DMS153 (cell line): ENCODE results near the gene ELFN2.
A peak's percentile ranks its signal among the peaks of the same experiment; 100 is the strongest.

ENCODE experiments used
- DNase-seq: peaks from one replicate; lab custom pipeline; 2025; lab: John Stamatoyannopoulos, UW

Gene ELFN2

GRCh38 chr22:37356922-37357321, 70.4 kb downstream of the ELFN2 start:
- DNase-seq, result no peak

DNA sequence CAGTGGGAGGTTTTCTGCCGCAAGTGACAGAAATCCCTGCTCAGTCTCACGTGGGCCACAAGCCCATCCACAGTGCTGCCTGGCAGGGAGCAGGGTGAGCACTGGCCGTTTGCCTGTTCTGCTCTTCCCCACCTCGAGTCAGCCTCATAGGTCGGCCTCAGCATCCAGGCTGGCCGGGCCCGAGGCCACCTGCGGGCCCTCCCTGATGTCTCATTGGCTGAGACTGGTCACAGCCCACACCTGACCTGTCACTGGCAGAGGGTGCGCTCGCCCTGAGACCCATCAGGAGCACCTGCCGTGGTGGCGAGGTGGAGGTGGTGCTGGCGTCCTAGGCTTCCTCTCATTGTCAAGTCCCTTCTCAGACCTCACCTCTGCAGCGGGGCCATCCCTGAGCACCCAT, 72.1 kb downstream of the ELFN2 start:
- DNase-seq, result no peak

DNA sequence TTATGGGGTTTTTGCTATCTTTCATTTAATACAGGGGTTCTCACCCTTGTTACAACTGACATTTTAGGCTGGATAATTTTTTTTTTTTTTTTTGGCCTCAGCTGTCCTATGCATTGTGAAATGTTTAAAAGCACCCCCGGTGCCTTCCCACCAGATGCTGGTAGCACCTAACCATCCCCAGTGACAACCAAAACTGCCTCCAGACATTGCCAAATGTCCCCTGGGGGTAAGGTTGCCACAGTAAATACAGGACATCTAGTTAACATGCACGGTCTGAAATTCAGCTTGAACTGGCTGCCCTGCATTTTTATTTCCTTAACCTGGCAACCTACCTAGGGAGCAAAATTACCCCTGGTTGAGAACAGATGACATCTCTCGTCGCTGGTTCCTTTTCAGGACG, 72.6 kb downstream of the ELFN2 start:
- no peak for DNase-seq

- DNase-seq, result no peak
Measured at GRCh38 chr22:37354261-37354660, 73.0 kb downstream of the ELFN2 start.

- DNase-seq, result no peak
Measured at GRCh38 chr22:37353839-37354238, 73.4 kb downstream of the ELFN2 start.

DNA sequence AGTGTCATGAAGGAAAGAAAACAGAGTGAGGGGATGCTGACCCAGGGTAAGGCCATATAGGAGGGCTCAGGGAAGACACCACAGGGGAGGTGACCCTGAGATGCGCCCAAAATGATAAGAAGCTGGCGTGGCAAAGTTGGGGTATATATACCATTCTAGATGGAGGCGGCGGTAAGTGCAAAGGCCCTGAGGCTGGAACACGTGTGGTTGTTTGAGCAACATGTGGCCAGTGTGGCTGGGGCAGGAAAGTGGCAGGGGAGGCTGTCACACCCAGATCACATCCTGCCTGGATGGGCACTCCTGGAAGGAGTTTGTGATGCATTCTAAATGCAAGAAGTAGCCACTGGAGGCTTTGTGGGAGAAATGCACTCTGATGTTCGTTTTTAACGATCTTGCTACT, 74.8 kb downstream of the ELFN2 start:
- no peak for DNase-seq

DNA sequence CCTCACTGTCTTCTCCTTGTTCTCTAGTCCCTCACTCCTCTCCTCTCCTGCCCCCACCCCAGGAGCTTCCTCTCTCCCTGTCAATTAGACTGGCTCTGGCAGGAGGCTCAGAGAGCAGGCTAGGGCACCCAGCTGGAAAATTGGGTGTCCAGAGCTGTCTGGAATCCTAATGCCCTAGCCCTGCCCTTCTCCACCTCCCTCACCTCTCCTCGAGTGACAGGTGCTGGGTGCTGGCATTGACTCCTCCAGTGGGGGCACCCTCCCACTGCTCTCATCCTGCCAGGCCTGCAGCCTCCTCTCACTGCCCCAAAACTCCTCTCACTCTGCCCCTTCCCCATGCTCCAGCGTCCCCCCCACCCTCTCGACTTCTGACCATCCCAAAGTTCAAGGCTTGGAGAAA, 76.0 kb downstream of the ELFN2 start:
- DNase-seq, result no peak

- no peak for DNase-seq
Measured at GRCh38 chr22:37349043-37349814, 78.0 kb downstream of the ELFN2 start.

- no peak for DNase-seq
Measured at GRCh38 chr22:37346505-37346895, 80.8 kb downstream of the ELFN2 start.

DNA sequence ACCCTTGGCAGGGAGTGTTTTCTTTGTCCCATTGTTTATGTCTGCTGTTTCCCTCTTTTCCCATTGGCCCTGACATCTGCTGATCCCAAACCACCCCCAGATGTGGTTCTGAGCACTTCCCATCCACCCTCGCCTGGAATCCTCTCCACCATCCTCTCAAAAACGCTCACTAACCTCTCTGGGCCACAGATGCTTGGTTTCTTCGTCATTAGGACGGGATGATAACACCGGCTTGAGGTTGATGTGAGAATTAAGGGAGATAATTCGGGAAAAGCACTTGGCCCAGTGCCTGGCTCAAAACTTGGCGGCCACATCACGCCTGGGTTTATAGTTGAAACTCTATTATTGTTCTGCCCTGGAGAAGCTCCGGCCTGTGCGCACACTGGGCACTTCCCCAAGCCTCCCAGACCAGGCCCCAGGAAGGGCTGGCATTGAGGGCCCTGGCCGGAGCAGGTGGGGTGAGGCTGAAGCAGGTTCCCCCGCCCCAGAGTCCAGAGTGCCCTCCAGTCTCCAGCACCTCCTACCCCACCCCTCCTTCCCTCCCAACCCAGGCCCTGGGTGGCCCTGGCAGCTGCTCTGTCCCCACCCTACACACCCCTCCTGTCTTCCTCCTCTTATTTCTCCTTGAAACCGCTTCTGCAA, 81.3 kb downstream of the ELFN2 start:
- no peak for DNase-seq

DNA sequence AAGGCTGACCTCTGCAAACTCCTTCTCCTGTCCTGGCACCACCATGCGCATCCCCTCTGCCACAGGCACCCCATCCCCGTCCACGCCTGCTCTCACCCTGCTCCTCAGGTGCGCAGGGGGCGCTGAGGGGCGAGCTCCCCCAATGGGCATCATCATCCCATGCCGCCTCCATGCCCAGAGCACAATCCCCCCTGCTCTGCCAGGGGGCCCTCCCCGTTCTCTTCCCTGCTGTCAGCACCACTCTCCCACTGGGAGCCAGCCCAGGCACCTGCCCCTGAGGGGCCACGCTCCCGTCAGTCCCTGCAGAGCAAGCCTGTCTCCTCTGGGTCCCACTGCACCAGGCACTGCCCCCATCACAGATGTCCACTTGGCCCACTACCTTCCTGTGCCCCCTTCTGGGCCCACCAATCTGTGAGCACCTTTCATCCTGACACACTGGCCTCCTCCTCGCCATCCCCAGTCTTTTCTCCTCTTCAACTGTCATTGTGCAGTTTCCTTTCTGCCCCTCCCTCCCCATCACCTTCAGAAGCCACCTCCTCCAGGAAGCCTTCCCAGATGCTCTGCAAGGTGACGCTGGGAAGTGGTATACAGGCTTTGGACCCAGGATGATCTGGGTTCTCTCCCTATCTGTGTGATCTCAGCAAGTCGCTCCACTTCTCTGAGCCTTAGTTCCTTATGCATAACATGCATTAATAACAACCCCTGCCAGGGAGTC, 82.4 kb downstream of the ELFN2 start:
- DNase-seq, result no peak

DNA sequence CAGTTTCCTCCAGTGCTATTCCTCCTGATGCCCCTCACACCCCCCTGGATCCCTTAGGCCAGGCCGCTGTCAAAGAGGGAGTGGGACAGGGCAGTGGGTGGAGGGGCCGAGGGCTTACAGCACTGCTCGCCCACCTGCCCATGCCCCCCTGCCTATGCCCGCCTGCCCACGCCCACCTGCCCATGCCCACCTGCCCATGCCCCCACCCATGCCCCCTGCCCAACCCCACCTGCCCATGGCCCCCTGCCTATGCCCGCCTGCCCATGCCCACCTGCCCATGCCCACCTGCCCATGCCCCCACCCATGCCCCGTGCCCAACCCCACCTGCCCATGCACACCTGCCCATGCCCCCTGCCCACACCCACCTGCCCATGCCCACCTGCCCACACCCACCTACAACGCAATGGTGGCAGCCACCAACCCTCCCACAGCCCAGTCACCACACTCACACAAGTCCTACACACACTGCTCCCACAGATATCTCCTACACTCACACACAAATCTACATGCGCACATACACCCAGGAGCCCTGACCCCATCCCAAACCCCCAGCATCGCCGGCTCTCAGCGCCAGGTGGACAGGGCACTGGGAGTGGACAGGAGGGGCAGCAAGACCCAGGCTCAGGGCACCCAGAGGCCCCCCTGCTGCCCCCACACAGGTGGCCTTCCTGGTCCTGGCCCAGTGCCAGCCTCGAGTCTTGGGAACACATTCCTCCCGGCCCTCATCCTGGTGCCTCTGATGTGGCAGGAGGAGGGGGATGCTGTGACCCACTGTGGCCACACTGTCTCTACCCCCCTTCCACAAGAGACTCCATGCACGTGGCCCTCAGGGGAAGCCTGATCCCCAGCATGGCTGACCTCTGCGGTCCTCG, 83.2 kb downstream of the ELFN2 start:
- no peak for DNase-seq

DNA sequence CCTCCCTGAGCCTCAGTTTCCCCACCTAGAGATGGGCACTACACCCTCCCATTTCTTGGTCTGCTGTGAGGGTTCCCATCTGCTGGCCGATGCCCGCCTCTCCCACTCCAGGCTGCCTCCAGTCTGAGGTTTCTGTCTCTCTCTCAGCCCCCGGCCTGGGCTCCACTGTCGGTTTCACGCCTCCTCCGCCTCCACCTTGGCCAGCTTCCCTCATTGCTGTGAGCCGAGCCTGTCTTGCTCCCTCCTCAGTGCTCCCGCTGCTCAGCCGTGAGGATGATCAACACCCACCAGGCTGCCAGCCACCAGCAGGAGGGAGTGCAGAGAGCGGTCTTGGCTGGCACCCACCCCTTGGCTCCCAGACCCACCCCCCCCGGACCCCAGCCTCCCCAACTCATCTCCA, 83.9 kb downstream of the ELFN2 start:
- no peak for DNase-seq

DNA sequence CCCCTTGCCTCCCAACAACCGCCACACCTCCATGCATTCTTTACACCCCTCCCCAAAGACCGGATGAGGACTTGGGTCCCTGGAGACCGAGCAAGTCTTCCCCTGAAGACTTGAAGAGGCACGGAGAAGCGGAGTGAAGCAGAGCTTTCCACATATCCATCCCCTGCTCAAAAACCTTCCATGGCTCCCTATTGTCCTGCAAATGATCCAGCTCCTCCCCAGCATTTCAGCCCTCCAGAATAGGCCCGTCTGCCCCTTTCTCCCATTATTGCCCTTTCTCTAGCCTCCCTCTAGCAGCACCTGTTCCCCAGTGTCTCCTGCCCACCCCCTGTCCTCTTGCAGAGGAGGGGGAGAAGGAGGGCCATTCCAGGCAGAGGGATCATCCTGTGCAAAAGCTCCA, 85.2 kb downstream of the ELFN2 start:
- DNase-seq, result no peak

DNA sequence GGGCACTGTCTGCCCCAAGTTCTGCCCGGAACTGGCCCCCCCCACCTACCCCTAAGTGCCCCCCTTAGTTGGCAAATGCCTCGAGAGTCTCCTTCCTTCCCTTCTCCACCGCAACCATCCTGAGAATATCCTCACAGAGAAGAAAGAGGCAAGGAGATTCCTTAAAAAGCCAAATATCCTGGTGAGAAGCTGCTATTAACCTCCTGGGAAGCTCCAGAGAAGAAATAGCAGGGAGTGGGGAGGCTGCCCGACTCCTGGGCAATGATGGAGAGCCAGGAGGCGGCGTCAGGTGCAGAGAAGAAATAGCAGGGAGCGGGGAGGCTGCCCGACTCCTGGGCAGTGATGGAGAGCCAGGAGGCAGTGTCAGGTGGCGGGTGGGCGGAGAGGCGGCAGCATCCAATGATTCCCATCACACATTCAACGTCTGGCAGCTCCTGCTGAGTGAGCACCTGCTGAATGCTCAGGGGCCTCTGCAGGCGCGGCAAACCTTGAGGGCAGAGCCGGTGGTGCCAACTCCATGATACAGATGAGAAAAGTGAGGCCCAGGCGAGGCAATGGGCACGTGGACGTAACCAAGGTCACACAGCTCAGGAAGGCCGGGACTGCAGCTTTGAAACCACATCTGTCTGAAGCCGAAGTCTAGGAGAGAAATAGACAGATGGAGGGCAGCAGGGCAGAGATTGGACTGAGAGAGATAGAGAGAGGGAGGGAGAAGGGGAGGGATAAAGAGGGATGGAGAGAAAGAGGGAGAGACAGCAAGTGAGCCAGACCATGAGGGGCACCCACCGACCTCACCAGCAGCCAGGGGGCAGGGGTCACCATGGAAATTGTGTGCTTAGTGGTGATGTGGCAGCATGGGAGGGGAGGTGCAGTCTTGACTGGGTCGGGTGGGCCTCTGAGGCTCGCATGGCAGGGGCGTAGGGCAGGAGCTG, 86.7 kb downstream of the ELFN2 start:
- DNase-seq, result peak; percentile 13

- no peak for DNase-seq
Measured at GRCh38 chr22:37338539-37339246, 88.6 kb downstream of the ELFN2 start.

- DNase-seq, result no peak
Measured at GRCh38 chr22:37337204-37337943, 89.9 kb downstream of the ELFN2 start.

GRCh38 chr22:37336579-37336978, 90.7 kb downstream of the ELFN2 start:
- no peak for DNase-seq

DNA sequence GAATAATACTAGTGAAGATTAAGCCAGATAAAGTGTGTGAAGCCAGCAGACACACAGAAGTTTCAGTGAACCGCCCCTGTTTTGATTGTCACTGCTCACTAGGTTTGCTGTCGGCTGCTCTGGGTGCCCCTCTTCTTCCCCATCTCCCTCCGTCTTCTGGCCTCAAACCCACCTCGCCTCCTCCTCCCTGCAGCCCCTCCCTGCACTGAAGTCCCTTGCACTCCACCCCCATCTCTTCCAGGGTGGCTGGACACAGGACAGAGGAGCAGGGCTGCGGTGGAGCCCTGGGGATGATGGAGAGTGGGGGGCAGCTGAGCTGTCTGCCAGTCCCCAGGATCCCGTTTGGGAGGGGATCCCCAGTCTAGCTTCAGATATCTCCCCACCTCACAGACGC, 91.5 kb downstream of the ELFN2 start:
- DNase-seq, result no peak
